CD4-positive, alpha-beta T cell treated with Interleukin-17A for 4 hours (primary cell): ENCODE data around the gene ITGAE.
"Not testable (repeated sequence)": the region's sequence is repeated elsewhere in the genome, so short reads cannot be mapped to it uniquely, and the experiment has no call there.

Source experiments
- DNase-seq: peaks from one replicate; pipeline ENCODE4 v3.0.0-alpha.2; 2020; ENCODE audit warnings: mixed read lengths

ITGAE gene, protein sequence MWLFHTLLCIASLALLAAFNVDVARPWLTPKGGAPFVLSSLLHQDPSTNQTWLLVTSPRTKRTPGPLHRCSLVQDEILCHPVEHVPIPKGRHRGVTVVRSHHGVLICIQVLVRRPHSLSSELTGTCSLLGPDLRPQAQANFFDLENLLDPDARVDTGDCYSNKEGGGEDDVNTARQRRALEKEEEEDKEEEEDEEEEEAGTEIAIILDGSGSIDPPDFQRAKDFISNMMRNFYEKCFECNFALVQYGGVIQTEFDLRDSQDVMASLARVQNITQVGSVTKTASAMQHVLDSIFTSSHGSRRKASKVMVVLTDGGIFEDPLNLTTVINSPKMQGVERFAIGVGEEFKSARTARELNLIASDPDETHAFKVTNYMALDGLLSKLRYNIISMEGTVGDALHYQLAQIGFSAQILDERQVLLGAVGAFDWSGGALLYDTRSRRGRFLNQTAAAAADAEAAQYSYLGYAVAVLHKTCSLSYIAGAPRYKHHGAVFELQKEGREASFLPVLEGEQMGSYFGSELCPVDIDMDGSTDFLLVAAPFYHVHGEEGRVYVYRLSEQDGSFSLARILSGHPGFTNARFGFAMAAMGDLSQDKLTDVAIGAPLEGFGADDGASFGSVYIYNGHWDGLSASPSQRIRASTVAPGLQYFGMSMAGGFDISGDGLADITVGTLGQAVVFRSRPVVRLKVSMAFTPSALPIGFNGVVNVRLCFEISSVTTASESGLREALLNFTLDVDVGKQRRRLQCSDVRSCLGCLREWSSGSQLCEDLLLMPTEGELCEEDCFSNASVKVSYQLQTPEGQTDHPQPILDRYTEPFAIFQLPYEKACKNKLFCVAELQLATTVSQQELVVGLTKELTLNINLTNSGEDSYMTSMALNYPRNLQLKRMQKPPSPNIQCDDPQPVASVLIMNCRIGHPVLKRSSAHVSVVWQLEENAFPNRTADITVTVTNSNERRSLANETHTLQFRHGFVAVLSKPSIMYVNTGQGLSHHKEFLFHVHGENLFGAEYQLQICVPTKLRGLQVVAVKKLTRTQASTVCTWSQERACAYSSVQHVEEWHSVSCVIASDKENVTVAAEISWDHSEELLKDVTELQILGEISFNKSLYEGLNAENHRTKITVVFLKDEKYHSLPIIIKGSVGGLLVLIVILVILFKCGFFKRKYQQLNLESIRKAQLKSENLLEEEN

DNA sequence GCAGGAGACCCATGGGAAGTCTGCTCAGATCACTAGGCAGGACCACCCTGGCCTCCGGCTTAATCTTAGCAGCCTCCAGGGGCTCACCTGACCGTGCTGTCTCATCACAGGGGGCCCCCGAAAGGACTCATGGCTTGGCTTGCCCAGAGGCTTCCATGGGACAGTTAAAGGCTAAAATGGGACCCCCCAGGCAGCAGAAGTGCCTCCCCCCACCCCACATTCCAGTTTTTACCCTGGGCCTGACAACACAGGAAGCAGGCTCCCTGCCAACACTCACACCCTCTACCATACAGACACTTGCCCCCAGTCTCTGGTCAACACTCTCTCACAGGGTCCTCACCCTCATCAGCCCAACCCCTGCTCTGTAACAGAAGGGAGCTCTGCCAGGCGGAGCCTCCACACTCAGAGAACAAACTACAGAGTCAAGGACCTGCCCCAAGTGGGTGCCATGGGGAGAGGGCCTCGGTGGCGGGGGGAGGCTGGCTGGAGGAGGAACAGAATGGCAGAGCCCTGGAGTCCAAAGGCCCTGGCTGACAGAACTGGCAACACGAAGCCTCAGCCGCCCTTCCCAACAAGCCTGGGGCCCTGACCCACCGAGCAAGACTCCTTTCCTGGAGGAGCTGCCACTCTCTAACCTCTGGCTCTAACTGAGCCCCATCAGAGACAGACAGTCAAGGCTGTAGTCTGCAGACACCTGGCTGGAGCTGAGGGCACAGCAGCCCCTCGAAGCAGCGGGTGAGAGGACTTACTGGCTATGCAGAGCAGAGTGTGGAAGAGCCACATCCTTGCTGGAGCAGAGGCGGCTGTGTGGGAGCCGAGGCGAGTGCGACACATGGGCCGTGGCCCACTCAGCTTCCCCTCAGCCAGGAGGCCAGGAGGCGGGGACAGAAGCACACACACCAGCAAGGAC lies at the start of gene ITGAE:
TSS of gene ITGAE (minus strand) at position 827 of the 910 bp plus-strand sequence. CDS start at position 783, 44 bp downstream.
- no peak for DNase-seq

DNA sequence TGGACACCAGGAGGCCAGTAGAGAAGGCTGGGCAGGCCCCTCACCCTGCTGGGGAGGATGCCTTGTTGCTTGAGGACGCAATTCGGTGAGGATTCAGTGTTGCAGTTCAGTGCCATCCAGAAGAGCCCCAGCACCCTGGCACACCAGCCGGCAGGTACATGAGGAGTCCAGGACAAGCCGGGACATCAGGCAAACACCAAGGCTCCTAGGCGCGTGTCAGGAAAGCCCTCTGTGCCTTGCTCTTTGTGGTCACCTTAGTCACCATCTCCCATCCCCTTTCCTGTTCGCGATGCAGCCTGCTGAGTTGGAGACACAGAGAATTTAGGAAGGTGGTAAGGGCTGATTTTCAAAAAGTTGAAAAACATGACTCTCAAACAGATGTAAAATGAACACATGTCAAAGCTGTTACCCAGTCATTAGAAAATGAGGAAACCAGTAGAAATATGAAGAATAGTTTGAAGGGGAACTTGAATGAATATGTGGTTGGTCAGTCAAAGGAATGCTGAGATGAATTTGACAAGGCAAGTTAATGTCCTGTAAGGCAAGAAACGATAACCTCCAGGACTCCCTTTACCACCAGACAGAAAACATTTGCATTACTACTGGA lies 47.3 kb upstream of the ITGAE start:
- no peak for DNase-seq

DNA sequence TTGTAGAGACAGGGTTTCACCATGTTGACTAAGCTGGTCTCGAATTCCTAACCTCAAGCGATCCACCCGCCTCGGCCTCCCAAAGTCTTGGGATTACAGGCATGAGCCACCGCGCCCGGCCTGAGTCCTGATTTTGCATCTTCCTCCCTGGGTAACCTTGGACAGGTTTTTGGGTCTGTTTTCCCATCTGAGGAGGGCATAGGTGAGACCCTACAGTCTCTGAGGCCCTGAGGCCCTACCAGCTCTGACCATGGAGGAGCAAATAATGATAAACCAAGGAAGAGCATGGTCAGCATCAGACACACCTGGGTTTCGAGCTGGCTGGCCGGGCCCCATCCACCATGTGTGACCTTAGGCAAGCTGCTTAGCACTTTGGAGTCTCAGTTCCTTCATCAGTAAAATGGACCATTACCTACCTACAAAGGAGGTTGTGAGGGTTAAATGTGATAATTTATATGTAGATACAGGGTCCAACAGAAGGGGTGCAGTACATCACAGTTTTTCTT lies 46.2 kb upstream of the ITGAE start:
- DNase-seq: no peak

DNA sequence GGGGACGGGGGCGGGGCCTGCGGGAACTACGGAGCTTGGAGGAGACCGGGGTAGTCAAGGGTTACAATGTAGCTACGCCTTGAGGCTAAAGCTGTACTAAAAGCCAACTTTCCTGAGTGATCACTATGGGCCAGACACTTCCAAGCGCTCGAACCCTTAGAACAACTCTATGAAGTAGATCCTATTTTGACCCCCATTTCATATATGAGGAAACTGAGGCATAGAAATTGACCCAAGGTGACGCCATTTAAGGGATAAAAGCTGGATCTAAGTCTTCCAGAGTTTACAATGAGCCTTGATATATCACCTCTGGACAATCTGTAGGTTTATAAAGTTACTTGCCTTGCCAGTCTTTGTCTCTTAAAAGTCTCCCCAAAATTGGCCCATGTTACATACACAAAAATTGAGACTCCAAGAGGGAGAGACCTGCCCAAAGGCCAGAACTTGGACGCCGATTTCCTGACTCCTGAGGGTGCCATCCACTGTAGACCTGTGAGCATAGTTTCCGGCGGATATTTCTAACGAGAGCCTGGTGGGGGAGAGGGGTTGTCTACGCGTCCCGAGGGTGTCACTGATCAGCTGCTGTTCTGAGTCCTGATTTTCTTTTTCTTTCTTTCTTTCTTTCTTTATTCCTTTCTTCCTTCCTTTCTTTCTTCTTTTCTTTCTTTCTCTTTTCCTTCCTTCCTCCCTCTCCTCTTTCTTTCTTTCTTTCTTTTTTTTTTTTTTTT lies 45.6 kb upstream of the ITGAE start:
- DNase-seq: no peak

DNA sequence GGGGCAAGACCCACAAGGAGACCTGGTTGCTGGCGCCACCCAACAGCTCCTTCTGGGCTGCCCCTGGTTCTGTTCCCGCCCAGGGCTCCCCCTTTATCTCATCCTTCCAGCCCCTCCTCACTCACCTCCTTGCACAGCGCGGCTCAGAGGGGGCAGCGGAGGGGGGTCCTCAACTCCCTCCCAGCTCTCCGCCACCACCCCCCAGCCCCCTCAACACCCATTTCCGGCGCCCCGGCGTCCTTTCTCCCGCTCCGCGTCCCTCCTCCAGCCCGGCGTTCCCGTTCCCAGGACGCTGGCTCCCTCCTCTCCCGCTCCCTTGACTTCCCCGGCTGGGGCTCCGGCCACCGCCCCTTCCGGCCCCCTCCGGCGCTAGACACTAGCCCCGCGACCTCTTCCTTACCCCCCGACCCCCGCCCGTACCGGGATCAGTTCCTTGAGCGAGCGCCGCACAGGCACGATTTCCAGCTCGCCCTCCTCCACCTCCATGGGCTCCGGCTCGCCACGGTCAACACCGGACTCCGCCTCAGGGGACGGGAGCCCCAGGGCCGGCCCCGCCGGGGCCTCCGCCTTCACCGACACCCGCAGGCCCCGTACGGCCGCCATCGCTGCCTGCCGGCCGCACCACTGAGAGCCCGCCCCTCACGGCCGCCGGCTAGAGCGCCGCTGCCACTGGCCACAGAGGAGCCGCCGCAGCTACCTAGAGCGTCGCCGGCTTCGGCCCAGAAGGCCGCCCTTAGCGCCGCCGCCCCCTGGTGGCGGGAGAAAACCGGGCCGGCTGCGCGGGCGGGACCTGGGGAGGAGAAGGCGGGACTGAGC lies 44.8 kb upstream of the ITGAE start, which contains the start of gene NCBP3:
TSS of gene NCBP3 (minus strand) at position 626 of the 816 bp plus-strand sequence. CDS start at position 603, 23 bp downstream.
- peak; percentile 94 for DNase-seq

DNA sequence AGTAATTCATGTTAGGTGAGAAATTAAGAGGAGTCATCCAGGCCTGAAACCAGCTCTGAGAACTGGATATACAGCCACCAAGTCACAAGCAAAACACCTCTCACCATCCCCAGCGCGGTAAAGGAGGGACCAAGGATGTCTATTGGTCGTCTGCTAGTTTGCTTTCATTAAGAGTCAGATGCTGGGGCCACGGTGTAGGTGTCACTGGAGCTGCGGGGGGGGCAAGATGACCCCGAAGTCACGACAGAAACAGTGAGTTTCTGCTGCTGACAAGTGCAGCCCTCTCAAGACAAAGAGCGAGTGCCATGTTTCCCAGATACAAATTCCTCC lies 44.3 kb upstream of the ITGAE start:
- peak; percentile 34 for DNase-seq

DNA sequence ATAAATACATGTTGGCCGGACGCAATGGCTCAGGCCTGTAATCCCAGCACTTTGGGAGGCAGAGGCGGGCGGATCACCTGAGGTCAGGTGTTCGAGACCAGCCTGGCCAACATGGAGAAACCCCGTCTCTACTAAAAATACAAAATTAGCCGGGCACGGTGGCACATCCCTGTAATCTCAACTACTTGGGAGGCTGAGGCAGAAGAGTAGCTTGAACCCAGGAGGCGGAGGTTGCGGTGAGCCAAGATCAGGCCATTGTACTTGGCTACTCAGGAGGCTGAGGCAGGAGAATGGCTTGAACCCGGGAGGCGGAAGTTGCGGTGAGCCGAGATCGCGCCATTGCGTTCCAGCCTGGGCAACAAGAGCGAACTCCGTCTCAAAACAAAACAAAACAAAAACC lies 43.6 kb upstream of the ITGAE start:
- not testable (repeated sequence) for DNase-seq

DNA sequence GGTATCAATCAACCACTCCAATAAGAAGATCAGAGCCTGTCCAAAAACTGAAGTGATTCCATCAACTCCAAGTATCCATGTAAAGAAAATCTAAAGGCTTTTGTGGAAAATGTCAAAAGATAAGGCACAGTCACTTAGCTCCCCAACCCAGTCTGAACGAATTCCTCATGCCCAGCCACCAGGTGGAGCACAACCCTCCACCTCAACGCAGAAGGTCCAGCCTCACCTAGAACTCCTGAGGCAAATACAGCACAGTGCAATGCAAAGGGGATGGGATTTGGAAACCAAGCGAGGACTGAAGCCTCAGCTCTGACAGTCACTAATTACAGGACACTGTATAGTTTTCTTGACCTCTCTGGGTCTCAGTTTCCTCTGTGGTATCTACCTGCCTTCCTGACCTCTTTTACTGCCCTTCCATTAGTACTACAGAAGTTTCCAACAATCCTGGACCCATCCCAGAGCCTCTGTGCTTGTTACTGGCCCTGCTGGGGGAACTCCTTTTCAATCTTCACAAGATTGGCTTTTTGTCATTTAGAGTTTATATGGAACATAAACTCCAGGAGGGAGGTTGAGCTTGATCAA lies 43.0 kb upstream of the ITGAE start:
- DNase-seq: peak; percentile 62

DNA sequence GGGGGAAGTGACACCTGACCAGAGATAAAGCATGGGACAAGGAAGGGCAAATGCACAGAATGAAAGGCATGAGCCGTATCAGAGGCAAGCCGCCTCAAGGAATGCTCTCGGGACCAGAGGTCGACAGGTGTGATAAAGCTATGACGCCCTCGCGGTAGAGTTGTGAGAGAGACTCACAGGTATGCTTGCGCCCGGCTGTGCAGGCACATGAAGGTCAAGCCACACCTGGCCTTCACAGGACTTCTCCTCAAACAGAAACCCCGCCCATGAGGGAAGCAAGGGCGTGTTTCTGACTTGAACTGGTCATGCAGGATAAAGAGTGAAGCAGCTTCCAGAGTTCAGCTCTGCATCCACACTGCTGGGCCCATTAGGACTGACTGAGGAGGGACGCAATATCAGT lies 37.2 kb upstream of the ITGAE start:
- DNase-seq: no peak

DNA sequence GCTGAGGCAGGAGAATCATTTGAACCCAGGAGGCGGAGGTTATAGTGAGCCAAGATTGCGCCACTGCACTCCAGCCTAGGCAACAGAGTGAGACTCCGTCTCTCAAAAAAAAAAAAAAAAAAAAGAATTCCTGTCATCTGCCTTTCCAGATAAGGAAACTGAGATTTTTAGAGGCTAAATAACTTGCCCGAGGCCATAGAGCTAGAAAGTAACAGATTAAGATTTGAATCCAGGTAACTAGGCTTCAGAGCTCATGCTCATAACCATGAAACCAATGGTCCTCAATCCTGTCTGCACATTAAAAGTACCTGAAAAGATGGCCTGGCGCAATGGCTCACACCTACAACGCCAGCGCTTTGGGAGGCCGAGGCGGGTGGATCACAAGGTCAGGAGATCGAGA lies 35.6 kb upstream of the ITGAE start:
- DNase-seq: no peak

DNA sequence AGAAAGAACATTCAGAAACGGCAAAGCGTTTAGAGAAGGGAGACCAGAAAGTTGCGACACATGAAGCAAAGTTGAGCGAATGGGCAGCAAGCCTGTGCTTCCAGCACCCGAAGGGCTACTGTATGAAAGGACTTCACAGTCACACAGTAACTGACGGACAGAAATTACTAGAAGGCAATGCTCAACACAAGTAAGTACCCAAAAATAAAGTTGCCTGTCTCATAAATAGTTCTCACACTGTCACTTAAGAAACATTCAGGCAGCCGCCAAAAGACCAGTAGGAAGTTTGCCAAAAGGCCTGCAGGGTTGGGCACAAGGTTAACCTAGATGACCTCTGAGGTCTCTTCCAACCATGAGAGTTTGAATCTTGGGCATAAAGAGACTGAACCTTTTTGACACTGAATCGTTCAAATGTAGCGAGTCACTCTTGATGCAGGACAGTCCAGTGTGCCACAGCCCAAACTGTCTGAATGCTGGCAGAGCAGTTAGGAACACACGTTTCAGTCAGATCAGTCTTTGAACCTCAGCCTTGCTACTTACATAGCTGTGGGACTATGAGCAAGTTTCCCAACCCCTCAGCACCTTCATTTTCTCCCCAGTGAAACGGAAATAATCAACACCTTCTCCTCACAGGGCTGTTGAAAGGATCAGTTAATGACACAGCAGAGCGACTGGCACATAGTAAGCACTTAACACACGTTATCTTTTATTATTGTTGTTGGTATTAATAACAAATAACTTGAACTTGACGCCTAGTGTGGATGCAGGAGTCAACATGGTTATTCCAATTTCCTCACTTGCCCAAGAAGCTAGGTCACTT lies 34.6 kb upstream of the ITGAE start:
- DNase-seq: no peak

DNA sequence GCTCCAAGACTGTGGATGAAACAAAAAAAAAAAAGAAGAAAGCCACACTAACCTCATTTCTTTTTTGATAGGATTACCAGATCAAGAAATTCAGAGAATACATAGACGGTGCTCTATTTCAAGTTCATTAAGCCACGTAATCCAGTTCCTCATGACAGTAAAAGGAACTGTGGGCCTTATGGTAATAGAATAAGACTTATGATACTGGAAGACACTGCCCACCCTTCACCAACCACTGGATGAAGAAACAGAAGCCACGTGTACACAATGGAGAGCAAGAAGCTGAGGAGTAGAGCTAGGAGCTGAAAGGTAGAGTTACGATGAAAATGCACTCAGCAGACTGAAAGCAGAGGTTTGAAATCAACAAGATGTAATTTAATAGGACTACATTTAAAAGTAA lies 33.8 kb upstream of the ITGAE start:
- no peak for DNase-seq

DNA sequence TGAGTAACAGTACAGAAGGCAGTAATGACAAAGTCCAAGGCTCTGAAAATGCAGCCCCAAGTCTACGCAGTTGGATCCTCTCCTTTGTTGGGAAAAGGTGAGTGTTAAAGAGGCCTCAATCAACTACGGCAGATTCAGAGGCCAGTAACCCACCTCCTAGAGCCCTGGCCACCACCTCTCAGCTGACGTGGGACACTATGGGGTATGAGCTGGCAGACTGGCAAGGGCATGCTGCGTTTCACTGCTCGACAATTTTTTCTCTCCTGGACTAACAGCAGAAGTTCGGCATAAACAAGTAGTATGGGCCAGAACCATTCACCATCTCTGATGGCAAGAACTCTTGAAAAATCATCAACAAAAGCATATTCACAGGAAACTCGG lies 27.9 kb upstream of the ITGAE start:
- DNase-seq: no peak

DNA sequence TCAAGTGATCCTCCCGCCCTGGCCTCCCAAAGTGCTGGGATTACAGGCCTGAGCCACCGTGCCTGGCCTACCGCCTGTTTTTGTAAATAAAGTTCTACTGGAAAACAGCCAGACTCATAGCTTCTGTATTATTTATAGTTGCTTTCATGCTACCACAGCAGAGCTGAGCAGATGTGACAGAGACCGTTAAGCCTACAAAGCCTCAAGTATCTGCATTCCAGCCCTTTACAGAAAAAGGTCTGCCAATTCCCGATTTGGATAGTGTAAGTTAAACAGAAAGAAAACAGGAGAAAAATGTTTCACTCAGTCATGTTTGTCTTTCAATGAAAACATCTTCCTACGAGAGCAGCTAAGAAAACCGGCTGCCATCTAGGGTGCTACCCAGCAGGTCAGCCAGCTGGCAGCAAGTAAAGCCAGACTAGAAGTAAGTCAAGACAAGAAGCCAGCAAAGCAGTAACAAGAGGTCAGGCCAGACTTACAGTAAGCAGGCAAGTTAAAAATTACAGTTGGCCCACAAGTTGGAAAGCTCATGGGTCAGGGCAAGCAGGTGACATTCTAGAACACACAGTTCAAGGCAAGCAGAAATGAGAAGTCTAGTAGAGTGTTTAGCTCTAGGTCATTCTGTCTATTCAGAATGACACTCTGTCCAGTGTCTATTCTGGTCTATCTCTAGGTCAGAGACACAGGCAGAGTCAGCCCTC lies 27.3 kb upstream of the ITGAE start:
- no peak for DNase-seq

DNA sequence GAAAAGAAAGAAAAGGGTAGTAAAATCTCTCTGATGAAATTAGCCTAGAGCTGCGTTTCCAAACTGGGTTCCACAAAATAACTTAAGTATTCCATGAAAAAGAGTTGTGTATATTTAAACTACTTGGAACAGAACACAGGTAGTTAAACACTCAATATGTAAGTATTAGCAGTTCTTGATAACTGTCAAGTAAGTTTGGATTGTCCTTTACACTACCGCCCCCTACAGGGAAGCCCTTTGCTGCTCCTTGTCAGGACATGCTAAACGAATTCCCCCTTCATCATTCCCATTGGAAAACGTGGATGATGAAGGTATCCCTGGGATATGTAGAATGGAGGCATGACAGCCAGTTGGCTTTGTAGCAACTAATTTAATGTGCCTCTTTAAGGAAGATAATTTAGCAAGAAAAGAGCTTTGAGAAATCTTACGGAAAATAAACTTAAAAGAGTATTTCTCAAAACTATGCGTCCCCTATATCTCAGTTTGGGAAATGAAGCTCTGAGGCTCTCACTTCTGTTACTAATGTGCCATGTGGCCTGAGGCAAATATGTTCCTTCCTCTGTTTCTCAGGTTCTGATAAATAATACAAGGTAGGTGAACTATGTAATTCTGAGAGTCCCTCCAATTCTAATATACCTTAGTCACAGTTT lies 26.3 kb upstream of the ITGAE start:
- DNase-seq: peak; percentile 84

DNA sequence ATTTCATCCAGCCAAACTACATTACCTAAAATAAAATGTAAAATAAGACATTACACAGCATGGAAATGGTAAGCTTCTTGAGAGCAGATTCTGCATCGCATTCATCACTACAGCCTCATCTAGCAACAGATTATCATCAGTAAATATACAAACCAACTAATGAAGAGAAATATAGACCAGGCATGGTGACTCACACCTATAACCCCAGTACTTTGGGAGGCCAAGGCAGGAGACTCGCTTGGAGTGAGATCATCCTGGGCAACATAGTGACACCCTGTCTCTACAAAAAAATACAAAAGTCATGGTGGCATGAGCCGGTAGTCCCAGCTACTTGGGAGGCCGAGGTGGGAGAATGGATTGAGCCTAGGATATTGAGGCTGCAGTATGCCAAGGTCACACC lies 25.2 kb upstream of the ITGAE start:
- no peak for DNase-seq

DNA sequence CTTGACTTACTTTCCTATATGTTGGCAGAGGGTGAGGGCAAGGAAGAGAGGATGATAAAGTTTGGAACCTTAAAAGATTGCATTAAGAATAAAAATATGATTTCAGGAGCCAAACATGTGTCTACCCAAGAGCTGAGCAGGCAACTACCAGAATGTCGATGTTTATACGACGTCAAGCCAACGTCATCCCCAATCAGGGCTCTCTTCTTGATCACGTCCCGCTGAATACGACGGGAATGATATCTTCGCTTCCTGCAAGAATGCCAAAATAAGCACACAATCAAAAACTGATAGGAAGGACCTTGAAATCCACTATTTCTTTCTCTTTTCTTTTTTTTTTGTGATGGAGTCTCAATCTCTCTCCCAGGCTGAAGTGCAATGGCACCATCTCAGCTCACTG lies 20.1 kb upstream of the ITGAE start:
- no peak for DNase-seq

DNA sequence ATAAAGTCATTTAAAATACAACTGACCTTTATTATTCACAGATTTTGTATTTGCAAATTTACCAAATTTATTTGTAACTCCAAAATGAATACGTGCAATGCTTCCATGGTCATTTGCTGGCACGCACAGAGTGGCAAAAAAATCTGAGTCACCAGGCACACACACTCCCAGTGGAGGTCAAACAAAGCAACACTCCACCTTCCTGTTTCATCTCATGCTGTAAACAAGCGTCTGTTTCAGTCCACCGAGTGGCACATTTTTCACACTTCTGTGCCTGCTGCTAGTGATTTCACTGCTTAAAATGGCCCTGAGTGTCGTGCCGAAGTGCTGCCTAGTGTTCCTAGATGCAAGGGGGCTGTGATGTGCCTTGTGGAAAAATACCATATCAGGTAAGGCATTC lies 17.8 kb upstream of the ITGAE start:
- no peak for DNase-seq
